Hindlimb muscle (tissue), 1 donor: ENCODE data around the gene PDGFRB. TPM values are rescaled to one million over a fixed set of nuclear protein-coding genes. Genes with fewer than 3 reads are reported as not detected.

Experiments used
- DNase-seq: peaks from one replicate; pipeline ENCODE4 v3.0.0-alpha.2; 2013
- polyA plus RNA-seq: library from polyadenylated mRNA; unstranded; fragments of 120-200 nt; gene quantifications from one replicate; pipeline ENCODE4 v1.2.1, GENCODE V29; 2013; ENCODE audit not compliant: insufficient read length

PDGFRB gene
- polyA plus RNA-seq, 1 donor = 174 TPM

DNA sequence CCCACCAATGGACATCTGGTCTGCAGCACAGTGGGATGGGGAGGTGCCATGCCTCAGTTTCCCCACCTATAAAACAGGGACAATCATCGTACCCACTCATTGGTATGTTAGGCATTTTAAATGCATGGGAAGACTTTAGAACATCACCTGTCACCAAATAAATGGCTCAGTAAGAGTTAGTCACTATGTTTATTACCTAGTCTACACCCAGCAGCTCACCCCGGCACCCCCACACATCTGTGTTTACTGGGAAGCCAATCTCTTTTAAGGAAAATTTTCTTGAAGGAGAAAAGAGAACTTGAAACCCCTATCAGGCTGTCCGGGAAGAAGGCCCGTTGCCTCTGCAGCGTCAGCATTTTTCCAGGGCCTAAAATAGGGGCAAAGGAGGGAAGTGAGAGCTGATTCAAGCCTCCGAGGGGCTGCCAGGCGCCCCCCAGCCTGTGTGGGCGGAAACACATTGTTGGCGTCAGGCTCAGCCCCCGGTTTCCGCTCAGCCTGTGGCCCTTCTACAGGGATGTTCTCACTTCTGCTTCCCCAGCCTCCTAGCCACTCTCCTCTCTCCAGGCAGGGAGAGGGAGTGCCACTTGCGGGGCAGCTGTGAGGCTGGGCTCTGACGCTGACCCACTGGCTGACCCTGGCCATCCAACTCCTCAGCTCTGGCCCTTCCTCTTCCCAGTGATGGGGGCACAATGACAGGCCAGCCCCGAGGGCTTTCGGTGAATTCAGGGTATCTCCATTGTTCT, 73.9 kb downstream of the PDGFRB start:
- DNase-seq = peak; percentile 61

GRCh38 chr5:150080696-150081435, 74.8 kb downstream of the PDGFRB start:
- DNase-seq = no peak

DNA sequence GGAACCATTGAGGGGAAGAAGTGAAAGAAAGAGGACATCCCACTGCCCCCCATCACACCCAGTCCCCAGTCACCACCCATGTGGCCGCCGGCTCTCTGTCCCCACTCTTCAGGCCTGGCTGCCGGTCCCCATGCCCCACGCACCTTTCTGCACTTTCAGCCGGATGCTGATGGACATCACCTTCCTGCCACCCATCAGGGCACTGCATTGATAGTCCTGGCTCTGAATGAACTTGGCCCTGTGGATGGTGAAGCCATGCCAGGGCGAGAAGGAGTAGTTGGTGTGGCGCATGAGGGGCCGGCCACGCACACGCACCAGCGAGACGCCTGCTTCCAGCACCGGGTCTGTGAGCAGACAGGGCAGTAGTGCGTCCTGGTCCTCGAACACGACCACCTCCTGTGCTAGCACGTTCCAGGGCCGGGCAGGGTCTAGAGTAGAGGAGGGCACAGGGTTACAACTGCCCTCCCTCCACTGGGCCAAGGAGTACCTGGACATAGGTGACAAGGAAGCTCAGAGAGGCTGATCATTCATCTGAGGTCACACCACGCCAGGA, 75.7 kb downstream of the PDGFRB start:
- DNase-seq = no peak

- DNase-seq = no peak
These were observed 76.6 kb downstream of the PDGFRB start for GRCh38 chr5:150078802-150079689.

DNA sequence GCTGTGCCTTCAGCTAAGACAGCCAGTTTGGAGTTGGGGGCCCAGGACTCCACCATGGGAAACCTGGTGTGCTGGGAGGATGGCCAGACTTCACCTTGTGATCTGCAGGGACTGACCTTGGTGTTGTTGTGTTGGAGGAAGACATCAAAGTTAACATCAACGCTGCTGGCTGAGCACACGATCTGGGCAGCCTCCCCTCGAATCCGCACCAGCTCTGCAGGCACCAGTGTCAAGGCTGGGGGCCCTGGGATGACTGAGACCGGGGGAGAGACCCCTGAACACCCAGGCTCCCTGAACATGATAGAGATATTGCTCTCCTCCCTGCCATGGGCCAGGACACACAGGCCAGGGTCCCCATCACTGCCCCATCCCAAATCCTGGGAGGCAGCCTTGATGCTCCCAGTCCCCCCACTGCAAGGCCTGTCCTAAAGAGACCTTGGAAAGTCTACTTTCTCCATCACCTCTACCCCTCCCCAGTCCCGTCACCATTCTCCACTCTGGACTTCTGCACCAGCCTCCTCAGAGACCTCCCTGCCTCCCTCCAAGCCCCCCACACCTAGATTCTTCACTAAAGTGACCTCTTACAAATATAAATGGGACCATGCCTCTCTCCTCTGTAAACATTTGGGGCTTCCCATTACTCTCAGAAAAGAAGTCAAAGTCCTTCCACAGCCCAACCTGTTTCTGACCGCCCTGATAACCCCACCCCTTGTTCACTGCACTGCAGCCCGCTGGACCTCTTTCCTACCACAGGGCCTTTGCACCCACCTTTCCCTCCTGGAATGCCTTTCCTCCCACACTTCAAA, 77.4 kb downstream of the PDGFRB start:
- no peak for DNase-seq

- DNase-seq = no peak
These were observed 78.6 kb downstream of the PDGFRB start for GRCh38 chr5:150077060-150077459.

DNA sequence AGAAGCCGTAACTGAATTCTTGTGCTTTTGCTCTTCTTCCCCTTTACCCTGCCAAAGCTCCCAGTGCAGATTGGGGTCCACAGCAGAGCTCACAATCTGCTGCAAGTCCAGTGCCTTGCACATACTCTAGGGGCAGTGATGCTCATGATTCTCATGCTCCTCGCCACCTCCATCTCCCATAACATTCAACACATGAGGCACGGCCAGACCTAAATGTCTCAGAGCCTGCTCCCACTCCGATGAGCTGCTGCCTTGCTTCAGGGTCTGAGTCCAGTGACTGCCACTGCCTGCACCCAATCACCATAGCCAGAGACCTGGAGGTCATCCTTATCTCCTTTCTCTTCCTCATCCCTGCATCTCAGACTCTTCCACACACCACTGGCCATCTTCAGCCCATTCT, 79.8 kb downstream of the PDGFRB start:
- DNase-seq = no peak

DNA sequence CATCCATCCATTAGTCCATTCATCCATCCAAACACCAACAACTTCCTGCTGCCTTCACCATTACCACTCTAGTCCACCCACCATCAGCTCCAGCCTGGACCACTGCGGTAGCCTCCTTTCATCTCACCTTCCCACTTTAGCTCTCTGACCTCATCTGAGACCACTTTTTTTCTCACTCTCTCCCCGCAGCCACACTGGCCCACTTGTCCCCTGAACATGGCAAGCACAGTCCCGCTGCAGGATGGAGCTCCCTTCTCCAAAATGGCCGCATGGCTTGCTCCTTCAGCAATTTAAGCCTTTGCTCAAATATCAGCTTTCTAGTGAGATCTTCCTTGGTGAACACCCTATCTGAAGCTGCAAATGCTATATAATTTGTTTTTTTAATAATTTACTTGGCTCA, 80.4 kb downstream of the PDGFRB start:
- no peak for DNase-seq

DNA sequence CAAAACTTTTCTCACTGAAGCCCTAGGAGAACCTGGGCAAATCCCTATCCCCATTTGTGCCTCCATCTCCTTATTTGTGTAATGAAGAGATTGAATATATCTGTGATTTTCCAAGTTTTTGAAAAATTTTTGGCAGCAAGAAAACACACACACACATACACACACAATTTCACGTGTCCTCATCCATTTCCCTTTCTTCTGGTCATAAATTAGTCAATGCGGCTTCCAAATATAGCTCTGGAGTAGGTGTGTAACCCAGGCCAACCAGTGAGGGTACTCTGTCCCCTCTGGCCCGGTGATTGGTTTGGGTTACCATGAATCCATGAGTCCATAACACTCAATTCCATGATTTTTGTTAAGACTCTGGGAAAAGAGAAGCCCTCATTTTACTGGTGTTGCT, 82.0 kb downstream of the PDGFRB start:
- no peak for DNase-seq

DNA sequence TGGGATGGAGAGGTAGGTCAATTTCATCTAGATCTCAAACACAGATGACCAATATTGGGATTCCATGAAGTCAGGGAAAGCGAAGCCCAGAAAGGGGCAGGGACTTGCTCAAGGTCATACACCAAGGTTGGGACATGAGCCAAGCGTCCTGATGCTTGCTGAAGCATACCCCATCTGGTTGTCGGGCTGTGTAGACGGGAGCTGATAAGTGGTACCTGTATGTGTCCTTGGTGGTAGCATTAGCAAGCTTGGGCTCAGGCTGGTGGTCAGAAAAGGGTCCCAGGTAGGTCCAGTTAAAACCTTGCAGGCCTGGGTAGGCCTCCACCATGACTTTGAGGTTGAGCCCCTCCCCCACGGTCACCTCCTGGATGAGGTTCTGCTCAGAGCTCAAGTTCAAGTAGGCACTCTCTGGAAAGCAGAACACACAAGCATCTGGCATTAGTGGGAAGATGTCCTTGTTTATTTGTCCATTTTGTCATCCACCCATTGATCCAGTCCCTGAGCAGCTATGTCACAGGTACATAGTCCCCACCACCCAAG, 82.5 kb downstream of the PDGFRB start:
- DNase-seq = no peak

DNA sequence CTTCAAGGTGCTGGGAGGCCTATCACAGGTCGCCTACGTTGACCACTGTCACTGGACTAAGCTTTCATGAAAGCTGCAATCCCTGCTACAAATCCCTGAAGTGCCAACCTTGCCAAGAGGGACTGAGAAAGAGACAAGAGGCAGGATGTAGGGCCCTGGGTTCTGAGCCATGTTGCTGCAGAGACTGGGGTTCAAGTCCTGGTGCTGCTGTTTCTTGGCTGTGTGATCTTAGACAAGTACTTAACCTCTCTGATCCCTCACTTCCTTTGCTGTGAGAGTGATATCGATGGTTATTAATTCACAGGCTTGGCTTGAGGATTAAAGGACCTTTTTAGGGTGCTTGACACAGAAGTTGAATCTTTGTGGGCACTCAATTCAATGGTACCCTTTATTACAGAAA, 84.8 kb downstream of the PDGFRB start:
- DNase-seq = no peak

GRCh38 chr5:150069672-150070627, 85.7 kb downstream of the PDGFRB start:
- DNase-seq = no peak

DNA sequence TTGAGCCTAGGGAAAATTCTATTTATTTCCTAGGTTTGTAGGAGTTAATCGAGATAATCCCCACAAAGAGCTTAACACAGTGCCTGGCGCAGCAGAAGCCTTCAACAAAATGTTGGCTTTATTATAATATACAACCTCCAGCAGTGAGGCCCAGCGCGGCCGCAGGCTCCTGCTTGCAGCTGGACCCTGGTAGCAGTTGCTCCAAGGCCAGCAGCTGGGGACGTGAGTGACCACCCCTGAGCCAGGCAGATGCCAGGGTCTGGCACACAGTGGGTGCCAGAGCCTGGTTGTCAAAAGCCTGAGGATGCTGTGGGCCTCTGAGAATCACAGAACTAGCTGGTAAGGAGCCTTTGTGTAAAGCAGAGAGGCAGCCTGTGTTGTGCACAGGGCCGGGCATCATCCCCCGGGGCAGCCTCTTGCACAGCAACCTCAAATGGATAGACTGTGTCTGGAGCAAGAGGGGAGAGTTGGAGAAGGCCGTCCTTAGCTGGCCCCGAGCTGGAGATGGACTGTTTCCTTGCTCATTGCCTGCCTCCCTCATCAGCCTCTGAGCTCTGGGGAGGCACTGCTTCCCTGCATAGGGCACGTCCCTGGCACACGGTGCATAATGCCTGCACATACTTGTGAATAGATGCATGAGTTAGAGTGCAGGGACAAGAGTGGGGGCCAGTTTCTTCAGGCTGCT, 86.5 kb downstream of the PDGFRB start:
- no peak for DNase-seq

DNA sequence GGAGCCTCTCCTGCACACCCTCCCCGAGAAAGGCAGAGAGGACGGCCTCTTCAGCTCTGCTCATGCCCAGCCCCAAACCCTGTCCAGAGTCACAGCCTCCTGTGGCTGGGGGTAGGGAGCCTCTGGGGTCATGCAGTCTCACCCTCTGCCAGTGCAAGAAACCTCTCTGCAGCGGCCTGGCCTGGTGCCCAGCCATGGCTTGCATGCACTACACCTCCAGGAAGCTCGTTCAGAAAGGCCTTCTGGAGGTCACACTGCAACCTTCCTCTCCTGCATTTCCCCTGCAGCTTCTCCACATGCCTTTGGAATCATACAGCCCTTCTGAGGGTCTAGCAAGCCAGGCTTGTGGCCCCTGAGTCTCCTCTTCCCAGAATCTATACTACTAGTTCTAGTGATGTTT, 87.2 kb downstream of the PDGFRB start:
- DNase-seq = no peak

- DNase-seq = no peak
These were observed 87.6 kb downstream of the PDGFRB start for GRCh38 chr5:150068071-150068470.

GRCh38 chr5:150067405-150067960, 88.2 kb downstream of the PDGFRB start:
- no peak for DNase-seq

- no peak for DNase-seq
These were observed 88.7 kb downstream of the PDGFRB start for GRCh38 chr5:150066901-150067396.

GRCh38 chr5:150066436-150066835, 89.2 kb downstream of the PDGFRB start:
- DNase-seq = no peak

GRCh38 chr5:150065886-150066285, 89.8 kb downstream of the PDGFRB start:
- DNase-seq = no peak
